NCI-H2196 (cell line): ENCODE results near the gene ST8SIA5.
A peak's percentile ranks its signal among the peaks of the same experiment; 100 is the strongest.

Experiments
- DNase-seq: peaks from one replicate; lab custom pipeline; 2025; ENCODE audit not compliant: unreplicated experiment; lab: John Stamatoyannopoulos, UW

The ST8SIA5 gene

GRCh38 chr18:46632401-46633071 lies 124.3 kb downstream of the ST8SIA5 start:
- no peak for DNase-seq

- no peak for DNase-seq
These were observed 125.9 kb downstream of the ST8SIA5 start for GRCh38 chr18:46630991-46631390.

GRCh38 chr18:46630160-46630559 lies 126.7 kb downstream of the ST8SIA5 start:
- no peak for DNase-seq

GRCh38 chr18:46629361-46629760 lies 127.5 kb downstream of the ST8SIA5 start:
- no peak for DNase-seq

GRCh38 chr18:46628206-46628605 lies 128.6 kb downstream of the ST8SIA5 start:
- no peak for DNase-seq

- DNase-seq: no peak
These were observed 129.7 kb downstream of the ST8SIA5 start for GRCh38 chr18:46627136-46627535.

GRCh38 chr18:46625069-46625468 lies 131.8 kb downstream of the ST8SIA5 start:
- no peak for DNase-seq

- DNase-seq: no peak
These were observed 132.7 kb downstream of the ST8SIA5 start for GRCh38 chr18:46624127-46624526.

GRCh38 chr18:46623541-46623940 lies 133.3 kb downstream of the ST8SIA5 start:
- DNase-seq: no peak

GRCh38 chr18:46622999-46623398 lies 133.9 kb downstream of the ST8SIA5 start:
- DNase-seq: peak; percentile 41

- no peak for DNase-seq
These were observed 134.4 kb downstream of the ST8SIA5 start for GRCh38 chr18:46622451-46622850.

- DNase-seq: no peak
These were observed 135.0 kb downstream of the ST8SIA5 start for GRCh38 chr18:46621871-46622270.

- DNase-seq: no peak
These were observed 135.6 kb downstream of the ST8SIA5 start for GRCh38 chr18:46621111-46621766.

- DNase-seq: no peak
These were observed 137.3 kb downstream of the ST8SIA5 start for GRCh38 chr18:46619559-46619958.
